Superior temporal gyrus (tissue), 1 donor: ENCODE data around the gene TBXT.
"Not testable (repeated sequence)": the region's sequence is repeated elsewhere in the genome, so short reads cannot be mapped to it uniquely, and the experiment has no call there.

Experiments
- DNase-seq: peaks from one replicate; pipeline ENCODE4 v3.0.0-alpha.2; 2016; ENCODE audit errors: extremely low spot score

The TBXT gene

DNA sequence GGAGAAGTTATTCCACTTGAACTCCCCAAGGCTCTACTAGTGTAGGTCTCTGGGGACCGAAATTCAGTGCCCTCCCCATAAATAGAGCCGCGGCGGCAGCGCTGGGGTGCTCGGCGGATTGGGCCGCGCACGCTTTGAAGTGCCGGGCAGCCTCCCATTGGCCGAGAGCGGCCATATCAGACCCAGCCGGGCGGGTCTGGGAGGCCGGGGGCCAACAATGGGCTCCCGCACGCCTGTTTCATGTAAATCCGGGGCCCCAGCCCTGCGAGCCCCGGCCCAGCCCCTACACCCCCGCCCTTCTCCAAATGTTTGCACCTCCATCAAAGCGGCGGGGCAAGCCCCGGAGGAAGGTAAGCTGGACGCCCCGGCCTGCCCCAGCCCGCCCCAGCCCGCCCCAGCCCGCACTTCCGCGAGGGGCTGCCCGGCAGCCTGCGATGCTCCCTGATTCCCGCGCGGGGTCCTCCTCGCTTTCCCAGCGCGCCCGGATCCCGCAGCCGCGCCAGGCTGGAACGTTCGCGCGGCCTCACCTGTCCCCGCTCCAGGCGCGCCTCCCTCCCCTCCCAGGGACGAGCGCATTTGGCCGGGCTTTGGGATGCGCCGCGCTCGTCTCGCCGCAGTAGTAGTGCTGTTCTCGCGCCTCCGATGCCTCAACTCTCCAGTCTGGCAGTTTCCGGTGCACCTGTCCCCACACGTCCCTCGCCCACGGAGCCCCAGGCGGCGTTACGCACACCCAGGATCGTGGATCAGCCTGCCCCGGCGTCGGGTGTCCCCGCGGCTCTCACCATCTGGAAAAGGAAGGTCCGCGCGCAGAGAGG is at the start of gene TBXT:
Gene TBXT (minus strand): TSS at position 51 of the 815 bp plus-strand sequence. CDS start 260 bp downstream, outside the sequence.
- DNase-seq: no peak

DNA sequence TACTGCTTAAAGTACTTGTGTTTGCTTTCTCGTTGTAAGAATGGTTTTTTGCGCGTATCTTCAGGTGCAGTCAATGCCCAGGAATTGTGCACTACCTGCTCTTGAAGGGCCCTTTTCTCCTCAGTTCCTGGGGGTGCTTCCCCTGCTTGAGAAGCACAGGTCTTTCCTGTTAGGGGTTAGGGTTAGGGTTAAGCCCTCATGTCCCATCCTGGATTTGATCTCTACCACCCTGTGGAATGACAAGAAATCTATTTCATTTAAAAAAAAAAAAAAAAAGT is 39.6 kb upstream of the TBXT start:
- DNase-seq: no peak

DNA sequence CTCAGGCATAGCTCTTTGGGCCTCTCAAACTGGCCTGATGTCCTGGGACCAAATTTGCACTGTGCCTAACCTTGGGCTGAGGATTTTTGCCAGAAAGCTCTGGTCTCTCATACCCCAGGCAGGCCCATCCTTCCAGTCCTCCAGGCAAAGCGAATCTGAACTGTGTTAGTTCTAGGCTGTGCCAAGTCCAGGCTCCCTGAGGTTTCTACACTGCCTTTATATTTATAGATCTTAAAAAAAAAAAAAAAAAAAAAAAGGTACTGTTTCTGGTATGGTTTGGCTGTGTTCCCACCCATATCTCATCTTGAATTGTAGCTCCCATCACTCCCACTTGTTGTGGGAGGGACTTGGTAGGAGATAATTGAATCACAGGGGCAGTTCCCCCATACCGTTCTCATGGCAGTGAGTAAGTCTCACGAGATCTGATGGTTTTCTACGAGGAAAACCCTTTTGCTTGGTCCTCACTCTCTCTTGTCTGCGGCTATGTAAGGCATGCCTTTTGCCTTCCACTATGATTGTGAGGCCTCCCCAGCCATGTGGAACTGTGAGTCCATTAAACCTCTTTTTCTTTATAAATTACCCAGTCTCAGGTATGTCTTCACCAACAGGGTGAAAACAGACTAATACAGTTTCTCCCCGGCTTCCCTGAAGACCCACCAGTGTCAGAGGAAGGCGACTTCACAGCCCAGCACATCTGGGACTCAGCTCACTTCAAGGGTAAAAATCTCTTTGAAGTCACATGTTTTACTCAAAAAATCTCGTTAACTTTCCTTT is 39.0 kb upstream of the TBXT start:
- DNase-seq: no peak

GRCh38 chr6:166206066-166206465 is 38.4 kb upstream of the TBXT start:
- no peak for DNase-seq

- no peak for DNase-seq
Measured at GRCh38 chr6:166204852-166205650, 37.4 kb upstream of the TBXT start.

- DNase-seq: no peak
Measured at GRCh38 chr6:166203641-166204222, 36.1 kb upstream of the TBXT start.

DNA sequence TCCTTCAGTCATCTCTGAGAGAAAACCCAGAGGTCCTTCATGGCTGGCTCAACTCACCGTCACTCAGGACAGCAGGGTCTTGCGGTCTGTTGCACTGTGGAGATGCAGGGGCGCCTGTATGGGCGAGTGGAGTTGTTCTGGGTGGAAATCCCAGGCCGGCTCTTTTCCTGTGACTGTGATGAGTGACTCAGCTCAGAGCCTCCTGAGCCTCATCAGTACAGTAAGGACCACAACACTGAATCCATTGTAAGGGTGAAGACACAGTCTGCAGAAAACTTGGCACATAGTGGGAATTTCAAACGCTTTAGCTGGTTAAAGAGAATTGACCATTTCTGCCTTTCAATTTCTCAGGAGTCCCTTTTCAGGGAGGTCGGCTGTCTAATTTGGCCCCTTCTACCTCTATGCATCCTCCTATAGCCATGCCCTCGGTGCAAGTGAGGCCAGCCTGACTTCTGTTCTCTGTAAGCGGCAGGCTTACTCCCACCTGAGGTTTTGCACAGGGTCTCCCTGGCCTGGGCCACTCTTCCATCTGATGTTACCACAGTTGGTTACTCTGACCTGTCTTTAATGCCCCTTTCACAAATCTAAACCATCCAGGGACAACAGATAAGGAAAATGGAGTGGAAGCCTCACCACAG is 35.5 kb upstream of the TBXT start:
- no peak for DNase-seq

DNA sequence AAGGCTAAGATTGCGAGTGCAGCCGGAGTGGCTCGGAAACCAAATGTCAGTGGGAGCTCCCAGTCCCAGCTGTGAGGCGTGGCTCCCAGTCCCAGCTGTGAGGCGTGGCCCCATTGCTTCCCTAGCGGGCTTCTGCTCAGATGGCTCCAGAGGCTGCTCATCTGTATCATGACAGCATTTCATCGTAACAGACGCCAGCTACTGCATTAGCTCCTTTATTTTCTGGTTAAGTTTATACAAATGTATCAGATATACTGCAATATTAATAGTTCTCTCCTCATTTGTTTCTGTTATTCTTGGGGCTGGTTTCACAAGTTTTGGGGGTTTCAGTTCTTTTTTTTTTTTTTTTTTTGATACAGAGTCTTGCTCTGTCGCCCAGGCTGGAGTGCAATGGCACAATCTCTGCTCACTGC is 34.7 kb upstream of the TBXT start:
- peak; percentile 45 for DNase-seq

- DNase-seq: no peak
Measured at GRCh38 chr6:166201878-166202277, 34.2 kb upstream of the TBXT start.

DNA sequence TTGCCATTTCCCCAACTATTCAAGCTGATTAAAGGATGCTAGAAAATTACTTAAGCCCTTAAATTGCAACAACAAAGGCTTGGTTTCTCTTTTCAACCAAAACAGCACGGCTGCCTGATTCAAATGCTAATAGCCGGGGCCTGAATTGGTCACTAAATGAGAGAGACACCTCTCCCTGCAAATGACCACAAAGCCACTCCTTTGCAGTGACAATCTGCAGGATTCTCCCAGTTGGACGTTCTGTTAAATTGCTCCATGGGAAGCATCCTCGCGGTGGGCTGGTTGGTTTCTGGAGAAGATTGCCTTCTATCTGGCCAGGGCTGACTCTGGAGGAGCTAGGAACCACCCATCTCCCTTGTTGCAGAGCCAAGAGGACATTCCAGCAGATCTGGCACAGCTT is 29.7 kb upstream of the TBXT start:
- no peak for DNase-seq

- DNase-seq: no peak
Measured at GRCh38 chr6:166195860-166196238, 28.2 kb upstream of the TBXT start.

GRCh38 chr6:166194914-166195859 is 27.5 kb upstream of the TBXT start:
- no peak for DNase-seq

DNA sequence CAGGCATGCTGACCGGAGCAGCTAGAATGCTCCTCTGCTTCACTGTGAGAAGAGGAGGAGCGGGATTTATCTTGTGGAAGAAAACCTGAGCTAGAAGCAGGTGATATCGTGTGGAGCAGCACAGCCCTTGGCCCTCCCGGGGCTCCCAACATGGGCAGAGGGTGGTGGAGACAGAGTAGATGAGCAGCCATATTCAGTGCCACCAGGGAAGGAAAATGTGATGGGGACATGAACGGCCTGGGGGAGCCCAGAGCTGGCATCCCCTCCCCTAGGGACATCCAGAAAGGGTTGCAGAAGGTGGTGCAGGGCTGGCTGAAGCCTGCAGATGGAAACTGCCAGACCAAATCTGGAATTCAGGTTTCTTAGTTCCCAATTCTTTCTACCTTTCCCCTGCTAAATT is 24.9 kb upstream of the TBXT start:
- DNase-seq: no peak

- DNase-seq: no peak
Measured at GRCh38 chr6:166192136-166192535, 24.5 kb upstream of the TBXT start.

DNA sequence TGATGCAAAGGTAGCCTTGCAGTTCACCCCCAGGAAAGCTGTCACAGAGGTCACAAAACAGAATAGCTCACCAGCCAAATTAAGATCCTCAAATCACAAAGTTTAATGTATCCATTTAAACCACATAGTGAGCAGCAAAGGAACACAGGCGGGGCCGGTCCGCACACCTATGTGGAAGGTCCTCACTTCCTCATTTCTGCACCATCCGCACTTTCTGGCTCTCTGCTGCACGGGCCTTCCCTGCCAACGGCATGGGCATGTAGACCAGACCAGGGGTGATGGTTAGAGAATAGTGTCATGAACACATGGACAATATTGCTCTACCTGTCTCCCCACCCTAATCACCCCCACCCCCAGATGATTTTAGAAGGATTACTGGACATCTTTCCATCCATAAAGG is 12.1 kb upstream of the TBXT start:
- no peak for DNase-seq

DNA sequence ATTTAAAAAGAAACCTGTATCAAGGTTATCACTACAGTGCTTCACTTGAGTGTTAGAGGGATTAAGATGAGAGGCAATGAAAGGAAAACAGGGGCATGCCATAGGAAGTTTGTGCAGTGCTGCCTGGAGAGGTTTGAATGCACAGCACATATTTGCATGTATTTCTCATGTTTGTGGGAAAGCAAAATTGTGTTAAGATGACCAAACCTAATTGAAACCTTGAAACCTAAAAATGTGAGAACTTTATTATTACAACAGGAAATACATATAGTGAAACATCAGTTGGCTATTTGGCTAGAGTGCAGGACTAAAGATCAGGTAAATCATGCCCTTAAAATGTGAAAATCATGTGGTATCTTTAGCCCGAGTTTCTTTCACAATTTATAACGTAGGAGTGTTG is 8.5 kb upstream of the TBXT start:
- DNase-seq: no peak

GRCh38 chr6:166175093-166175492 is 7.4 kb upstream of the TBXT start:
- not testable (repeated sequence) for DNase-seq

DNA sequence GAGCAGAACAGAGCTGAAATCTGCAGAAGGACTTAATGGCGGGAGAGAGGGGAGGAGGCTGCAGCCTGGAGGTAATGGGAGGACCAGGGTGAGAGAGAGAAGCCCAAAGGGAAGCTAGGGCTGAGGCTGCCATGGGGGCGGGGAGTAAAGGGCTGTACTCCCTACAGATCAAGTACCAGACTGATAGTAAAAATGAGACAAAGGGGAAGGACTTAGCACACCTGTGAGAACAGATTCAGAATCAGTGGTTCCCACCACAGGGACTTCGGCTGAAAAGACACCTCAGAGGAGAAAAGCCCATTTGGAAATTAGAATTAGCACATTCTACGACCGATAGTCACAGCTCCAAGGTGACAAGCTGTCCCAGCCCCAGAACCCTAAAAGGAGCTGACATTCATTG is 6.4 kb upstream of the TBXT start:
- DNase-seq: no peak

DNA sequence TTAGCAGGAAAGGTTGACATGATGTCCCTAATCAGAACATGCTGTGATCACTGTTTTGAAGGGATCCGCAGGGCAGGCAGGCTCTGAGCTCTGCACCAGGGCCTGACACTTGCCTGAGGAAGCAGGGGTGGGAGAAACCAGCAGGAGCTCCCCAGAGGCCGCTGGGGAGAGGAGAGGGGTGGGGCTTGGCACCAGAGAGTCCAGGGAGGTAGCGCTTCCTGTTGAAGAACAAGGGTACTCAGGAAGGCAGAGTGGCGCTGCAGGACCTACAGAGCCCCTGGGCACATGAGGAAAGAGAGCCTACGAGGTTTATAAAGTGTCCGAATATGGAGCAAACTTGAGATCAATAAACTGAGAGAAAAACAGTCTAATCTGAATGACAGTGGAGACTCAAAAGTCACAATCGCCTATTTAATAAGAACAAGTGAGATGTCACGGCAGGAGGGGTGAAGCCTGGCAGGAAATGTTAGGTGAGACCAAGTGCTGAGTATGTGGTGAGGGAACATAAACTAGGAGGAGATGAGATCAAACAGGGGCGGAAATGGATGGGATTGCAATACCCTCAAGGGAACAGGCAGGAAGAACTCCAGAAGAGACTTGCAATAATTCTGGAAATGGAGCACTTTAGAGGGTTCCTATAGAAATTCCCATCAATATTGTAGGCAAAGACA is 5.8 kb upstream of the TBXT start:
- DNase-seq: no peak

GRCh38 chr6:166172546-166172945 is 4.9 kb upstream of the TBXT start:
- no peak for DNase-seq
